Activated T-cell treated with anti-CD3 and anti-CD28 coated beads, Interleukin-2, amount 50 U/mL, for 72 hours (primary cell): Measurements from ENCODE around the gene PWWP2B. TPM values are rescaled to one million over a fixed set of nuclear protein-coding genes. Genes with fewer than 3 reads are reported as not detected.

Experiments used
- ATAC-seq, 2 donors: fragments of 150-1000 bp; cut with Tn5 transposase; replicated peaks in 1 of 2; 2 replicates each; pipeline ENCODE4 v1.10.0; 2021; ENCODE audit warnings: moderate library complexity in 2 of 2, mild to moderate bottlenecking in 1 of 2
- DNase-seq, 2 donors: peaks; one replicate each; pipeline ENCODE4 v3.0.0; 2021 to 2022; ENCODE audit warnings: mixed read lengths in 1 of 2
- H3K27ac Mint-ChIP-seq: one replicate; pipeline ENCODE4 v1.8.0; 2022; ENCODE audit warnings: mild to moderate bottlenecking, moderate library complexity, mixed read lengths
- H3K27me3 Mint-ChIP-seq: one replicate; pipeline ENCODE4 v1.8.0; 2022; ENCODE audit warnings: low read depth, mixed read lengths
- H3K36me3 Mint-ChIP-seq, 2 donors: one replicate each; pipeline ENCODE4 v1.8.0; 2022; ENCODE audit warnings: mixed read lengths in 2 of 2, mild to moderate bottlenecking in 1 of 2; ENCODE audit not compliant: insufficient read depth in 2 of 2
- H3K4me1 Mint-ChIP-seq: one replicate; pipeline ENCODE4 v1.8.0; 2022; ENCODE audit warnings: low read depth, mixed read lengths
- H3K4me3 Mint-ChIP-seq, 2 donors: one replicate each; pipeline ENCODE4 v1.8.0; 2022; ENCODE audit warnings: mild to moderate bottlenecking in 2 of 2, mixed read lengths in 2 of 2, moderate library complexity in 2 of 2
- H3K9me3 Mint-ChIP-seq, 2 donors: one replicate each; pipeline ENCODE4 v1.8.0; 2022; ENCODE audit warnings: mixed read lengths in 2 of 2
- total RNA-seq, 2 donors: library from RNA; stranded (reverse); gene quantifications; one replicate each; pipeline ENCODE4 v1.2.3, GENCODE V29; 2022

The PWWP2B gene
- total RNA-seq, 2 donors from 2014 or later: 3.1 to 5.2 TPM

DNA sequence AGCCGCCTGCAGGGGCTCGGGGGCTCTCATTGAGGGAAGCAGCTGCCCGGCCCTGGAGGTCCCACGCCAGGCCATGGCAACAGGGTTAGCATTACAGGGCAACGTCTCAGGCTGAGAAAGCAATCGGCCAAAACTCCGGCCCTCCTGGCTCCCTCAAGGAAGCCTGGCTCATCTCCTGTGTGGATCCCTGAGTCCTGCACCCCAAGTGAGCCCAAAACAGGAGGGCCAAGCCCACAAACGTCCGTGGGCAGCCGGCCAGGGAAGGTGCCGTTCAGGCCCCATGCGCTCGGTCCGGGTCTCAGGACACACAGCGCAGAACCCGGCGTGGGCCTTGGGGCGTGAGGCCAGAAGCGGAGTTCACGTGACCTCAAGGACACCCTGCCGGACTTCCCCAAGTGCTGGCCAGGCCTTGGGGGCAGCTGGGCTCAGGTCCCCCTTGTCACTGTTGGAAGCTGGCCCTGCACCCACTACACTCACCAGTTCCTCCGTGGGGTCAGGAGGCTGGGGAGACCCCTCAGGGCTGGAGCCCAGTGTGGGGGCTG is 8.0 kb upstream of the PWWP2B start:
- Mint-ChIP-seq H3K27ac (no peak overlapping the region), H3K27me3 (no peaks in the 10 kb centered on the region), H3K4me1 (peaks cover 6% of the 10 kb centered on the region), H3K9me3 (peaks cover 4 to 8% of the 10 kb centered on the region in 2 donors), H3K36me3 (no peaks in the 10 kb centered on the region), H3K4me3 (no peak overlapping the region)
- peak; percentile 19 to 52 for ATAC-seq
- no peak for DNase-seq

DNA sequence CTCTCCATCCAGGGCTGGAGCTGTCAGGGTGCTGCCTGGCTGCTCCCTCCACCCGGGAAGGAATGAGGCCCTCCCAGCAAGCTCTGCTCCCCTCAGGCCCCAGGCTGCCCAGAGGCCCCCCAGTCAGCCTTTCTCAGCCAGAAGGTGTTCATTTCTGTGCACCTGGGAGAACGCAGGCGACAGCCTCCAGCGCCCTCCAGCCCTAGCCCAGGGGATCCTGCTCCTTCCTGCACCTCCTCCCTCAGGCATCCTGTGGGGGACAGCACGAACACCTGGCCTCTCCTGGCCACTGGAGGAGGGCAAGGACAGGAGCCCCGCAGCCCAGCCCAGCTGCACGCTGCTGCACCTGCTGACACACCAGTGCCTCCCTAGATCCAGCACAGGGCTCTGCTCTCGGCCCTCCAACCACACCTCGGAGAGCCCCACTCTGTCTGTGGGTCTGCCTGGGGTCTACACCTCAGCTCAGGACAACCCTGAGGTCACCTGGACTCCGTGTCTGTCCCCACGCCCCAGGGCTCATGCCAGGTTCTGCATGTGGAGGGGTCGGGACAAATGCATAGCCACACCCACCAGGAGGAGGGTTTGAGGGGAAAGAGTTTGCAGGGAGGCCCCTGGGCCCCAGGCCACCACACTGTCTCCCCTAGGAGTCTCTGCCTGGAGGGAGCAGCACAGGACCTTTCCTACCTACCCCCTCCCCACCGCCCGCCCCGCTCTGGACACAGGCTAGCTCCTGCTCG is 7.4 kb upstream of the PWWP2B start:
- no peaks in the 10 kb centered on the region for H3K27me3 Mint-ChIP-seq
- ATAC-seq (peak; percentile 25 to 50), DNase-seq (peak in 1 of 2 donors; percentile 28)
- no peaks in the 10 kb centered on the region for H3K36me3 Mint-ChIP-seq
- H3K4me3 Mint-ChIP-seq: no peak overlapping the region
- H3K27ac Mint-ChIP-seq: no peak overlapping the region
- H3K9me3 Mint-ChIP-seq: peaks cover 4 to 8% of the 10 kb centered on the region in 2 donors
- peaks cover 6% of the 10 kb centered on the region for H3K4me1 Mint-ChIP-seq

DNA sequence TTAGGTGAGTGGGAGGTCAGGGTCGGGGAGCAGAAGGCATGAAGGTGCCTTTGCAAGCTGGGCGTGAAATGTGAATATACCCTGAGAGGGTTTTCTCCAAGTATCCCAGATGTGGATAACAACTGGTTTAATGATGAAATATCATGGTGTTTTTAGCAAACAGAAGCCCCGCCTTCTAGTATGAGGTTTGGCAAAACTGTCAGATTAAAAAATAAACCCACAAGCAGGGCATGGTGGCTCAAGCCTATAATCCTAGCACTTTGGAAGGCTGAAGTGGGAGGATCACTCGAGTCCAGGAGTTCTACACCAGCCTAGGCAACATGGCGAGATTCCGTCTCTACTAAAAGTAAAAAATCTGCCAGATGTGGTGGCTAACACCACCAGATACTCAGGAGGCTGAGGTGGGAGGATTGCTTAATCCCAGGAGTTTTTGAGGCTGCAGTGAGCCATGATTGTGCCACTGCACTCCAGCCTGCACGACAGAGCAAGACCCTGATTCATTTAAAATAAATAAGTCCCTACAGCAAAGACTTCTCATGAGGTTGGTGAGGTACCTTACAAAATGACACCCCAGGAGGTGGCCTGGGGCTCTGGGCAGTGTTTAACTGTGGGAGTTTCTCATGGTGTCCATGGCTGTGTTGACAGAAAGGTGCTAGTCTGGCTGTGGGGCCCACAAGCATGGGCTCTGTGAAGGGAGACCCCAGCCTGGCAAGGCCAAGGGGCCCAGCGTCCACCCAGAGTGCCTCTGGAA is 6.7 kb upstream of the PWWP2B start:
- H3K27me3 Mint-ChIP-seq: no peaks in the 10 kb centered on the region
- H3K4me3 Mint-ChIP-seq: no peak overlapping the region
- no peak for ATAC-seq
- H3K27ac Mint-ChIP-seq: no peak overlapping the region
- H3K9me3 Mint-ChIP-seq: peaks cover 4 to 8% of the 10 kb centered on the region in 2 donors
- peaks cover 6% of the 10 kb centered on the region for H3K4me1 Mint-ChIP-seq
- H3K36me3 Mint-ChIP-seq: no peaks in the 10 kb centered on the region
- no peak for DNase-seq

DNA sequence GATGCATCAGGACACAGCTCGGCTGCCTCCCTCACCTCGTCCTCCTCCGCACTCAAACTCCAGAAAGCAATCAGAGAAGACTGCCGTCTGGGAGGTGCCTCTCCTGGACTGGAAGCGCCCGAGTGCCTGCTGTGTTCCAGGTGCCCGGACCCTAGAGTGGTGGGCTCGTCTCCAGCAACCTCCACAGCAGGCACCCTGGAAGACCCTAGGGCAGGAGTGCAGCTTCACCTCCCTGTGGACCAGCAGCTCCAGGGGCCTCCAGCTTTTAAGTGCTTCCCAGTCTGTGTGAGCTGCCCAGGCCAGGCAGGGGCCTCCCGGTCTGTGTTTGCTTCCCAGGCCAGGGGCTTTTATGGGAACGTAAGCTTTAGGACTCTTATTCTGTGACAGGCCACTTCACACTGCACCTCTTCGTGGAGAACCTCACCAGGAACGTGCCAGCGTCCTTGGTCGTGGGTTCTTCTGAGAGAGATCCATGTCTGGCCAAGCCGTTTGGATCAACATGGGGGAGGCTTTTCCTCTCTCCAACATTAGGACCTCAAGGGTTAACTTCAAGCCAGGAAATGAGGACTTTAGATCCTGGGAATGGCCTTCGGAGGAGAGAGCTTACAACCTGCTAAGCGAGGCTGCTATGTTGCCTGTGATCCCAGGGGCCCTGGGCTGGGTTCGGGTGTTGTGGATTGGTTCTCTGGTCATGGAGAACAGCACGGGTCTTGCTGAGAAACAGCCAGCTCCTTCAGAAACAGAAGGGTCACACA is 5.9 kb upstream of the PWWP2B start:
- ATAC-seq: no peak
- no peaks in the 10 kb centered on the region for H3K27me3 Mint-ChIP-seq
- H3K4me1 Mint-ChIP-seq: peaks cover 6% of the 10 kb centered on the region
- DNase-seq: no peak
- H3K9me3 Mint-ChIP-seq: peaks cover 4 to 8% of the 10 kb centered on the region in 2 donors
- no peak overlapping the region for H3K4me3 Mint-ChIP-seq
- H3K36me3 Mint-ChIP-seq: no peaks in the 10 kb centered on the region
- H3K27ac Mint-ChIP-seq: no peak overlapping the region

DNA sequence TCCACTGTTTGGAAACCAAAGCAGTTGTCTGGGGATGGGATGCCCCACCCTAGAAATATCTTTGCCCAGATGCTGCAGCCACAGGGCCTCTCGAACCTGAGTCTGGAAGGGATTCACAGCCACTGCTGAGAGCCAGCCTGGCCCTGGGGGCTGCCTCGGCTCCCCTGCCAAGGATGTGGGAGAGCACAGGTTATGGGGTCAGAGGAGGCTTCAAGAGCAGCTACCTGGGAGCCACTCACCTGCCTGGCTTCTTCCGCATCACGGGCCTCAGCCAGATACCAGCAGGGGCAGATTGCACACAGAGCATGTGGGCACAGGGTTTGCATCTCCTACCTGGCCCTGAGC is 5.4 kb upstream of the PWWP2B start:
- Mint-ChIP-seq H3K27me3 (no peaks in the 10 kb centered on the region), H3K4me1 (peaks cover 6% of the 10 kb centered on the region), H3K27ac (no peak overlapping the region), H3K36me3 (no peaks in the 10 kb centered on the region), H3K9me3 (peaks cover 4 to 8% of the 10 kb centered on the region in 2 donors), H3K4me3 (no peak overlapping the region)
- DNase-seq: no peak
- no peak for ATAC-seq

DNA sequence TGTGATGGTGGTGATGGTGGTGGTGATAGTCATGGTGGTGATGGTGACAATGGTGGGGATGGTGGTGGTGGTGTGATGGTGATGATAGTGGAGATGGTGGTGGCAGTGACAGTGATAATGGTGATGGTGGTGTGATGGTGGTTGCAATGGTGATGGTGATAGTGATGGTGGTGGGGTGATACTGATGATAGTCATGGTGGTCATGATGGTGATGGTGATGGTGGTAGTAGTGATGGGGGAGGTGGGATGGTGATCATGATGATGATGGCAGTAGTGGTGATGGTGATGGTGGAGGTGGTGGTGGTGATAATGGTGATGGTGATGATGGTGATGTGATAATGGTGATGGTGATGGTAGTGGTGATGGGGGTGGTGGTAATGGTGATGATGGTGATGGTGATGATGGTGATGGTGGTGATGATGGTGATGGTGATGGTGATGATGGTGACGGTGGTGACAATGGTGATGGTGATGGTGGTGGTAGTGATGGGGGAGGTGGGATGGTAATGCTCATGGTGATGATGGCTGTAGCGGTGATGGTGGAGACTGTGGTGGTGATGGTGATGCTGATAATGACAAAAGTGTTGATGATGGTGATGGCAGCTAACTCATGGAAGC is 4.7 kb upstream of the PWWP2B start:
- H3K27ac Mint-ChIP-seq: no peak overlapping the region
- ATAC-seq: no peak
- H3K4me3 Mint-ChIP-seq: no peak overlapping the region
- peaks cover 6% of the 10 kb centered on the region for H3K4me1 Mint-ChIP-seq
- no peaks in the 10 kb centered on the region for H3K36me3 Mint-ChIP-seq
- peaks cover 4 to 8% of the 10 kb centered on the region in 2 donors for H3K9me3 Mint-ChIP-seq
- DNase-seq: no peak
- no peaks in the 10 kb centered on the region for H3K27me3 Mint-ChIP-seq

DNA sequence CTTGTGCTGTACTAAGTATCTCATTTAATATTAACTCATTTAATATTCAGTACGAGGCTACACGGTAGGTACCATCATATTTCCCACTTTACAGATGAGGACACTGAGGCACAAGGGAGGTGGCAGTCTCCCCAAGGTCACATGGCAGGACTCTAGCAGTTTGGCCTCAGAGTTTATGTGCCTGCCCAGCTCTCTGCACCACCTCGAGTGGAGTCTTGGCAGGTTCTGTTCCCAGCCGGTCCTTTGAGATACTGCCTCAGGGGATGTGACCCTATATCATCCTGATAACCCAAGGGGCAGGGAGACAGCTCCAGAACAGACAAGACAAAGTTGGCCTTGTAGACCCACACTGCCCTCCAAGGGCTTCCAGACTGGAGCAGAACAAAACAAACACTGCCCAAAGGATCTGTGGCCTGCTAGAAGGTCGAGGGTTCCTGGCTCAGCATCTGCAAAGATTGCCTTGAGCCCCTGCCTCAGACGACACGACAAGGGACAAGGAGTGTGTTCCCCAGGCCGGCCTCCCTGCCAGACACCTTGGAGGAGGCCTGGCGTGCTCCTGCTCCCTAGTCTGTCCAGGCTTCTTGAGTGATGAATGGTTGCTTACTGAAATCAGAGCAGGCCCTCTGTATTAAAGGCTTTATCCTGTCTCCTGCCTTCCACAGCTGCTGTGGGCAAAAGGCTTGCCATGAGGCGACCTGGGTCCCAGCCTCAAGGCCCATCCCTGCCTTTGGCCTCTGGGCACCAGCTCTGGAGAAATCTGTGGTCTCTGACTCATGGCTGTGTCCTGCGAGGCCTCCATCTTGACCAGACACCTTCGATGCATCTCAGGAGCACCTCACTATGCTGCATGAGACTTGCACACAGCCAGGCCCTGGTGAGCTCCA is 3.9 kb upstream of the PWWP2B start:
- Mint-ChIP-seq H3K9me3 (peaks cover 4 to 8% of the 10 kb centered on the region in 2 donors), H3K27me3 (no peaks in the 10 kb centered on the region), H3K4me3 (no peak overlapping the region), H3K27ac (no peak overlapping the region), H3K4me1 (peaks cover 7% of the 10 kb centered on the region), H3K36me3 (no peaks in the 10 kb centered on the region)
- no peak for DNase-seq
- ATAC-seq: no peak

DNA sequence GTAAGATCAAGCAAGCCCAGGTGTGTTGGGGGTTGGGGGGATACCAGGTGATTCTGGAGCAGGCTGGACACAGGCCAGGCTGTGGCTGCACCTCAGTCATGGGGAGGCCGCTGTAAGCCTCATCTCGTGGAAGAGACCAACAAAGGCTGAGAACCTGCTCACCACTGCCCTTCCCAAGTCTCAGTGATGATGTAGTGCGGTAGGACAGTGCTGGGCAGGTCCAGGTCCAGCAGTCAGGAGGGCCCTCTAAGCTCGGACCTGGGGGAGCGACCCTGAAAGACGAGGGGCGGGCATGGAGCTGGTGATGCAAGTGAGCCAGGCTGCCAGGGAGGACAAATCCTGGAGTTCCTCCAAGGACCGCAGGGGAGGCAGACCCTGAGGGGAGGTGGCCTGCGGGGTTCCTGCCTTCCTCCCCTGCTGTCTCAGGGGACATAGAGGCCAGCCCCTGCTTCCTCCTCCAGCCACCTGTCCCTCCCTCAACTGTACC is 3.3 kb upstream of the PWWP2B start:
- no peaks in the 10 kb centered on the region for H3K27me3 Mint-ChIP-seq
- peaks cover 4 to 8% of the 10 kb centered on the region in 2 donors for H3K9me3 Mint-ChIP-seq
- ATAC-seq (no peak), DNase-seq (no peak)
- no peak overlapping the region for H3K27ac Mint-ChIP-seq
- H3K4me3 Mint-ChIP-seq: no peak overlapping the region
- peaks cover 10% of the 10 kb centered on the region for H3K4me1 Mint-ChIP-seq
- no peaks in the 10 kb centered on the region for H3K36me3 Mint-ChIP-seq

DNA sequence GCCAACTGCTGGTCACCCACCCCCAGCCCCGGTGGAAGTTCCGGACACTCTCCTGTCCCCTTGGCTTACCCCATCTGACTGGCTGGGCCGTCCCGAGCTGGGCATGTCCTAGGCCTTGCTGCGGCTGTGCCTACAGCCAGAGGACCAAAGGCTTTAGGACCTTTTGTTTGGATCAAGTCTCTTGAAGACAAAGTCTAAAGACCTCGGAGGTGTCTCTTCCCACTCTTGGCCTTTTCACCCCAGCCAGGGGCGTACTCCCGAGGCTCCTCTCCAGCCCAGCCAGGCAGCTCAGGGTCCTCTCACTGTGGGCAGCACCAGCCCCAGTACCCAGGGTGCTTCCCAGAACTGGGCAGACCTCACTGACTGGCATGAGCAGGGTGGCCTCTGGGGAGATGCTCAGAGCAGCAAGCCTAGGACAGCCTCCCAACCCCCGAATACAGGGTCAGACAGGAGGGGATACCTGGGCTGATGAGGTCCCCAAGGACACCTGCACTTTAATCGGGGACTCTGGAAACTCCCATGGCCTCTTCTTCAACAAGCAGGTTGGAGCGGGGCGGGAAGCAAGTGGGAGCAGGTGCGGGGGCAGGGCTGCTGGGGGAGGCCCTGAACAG is 2.7 kb upstream of the PWWP2B start:
- Mint-ChIP-seq H3K4me1 (peaks cover 10% of the 10 kb centered on the region), H3K27me3 (no peaks in the 10 kb centered on the region), H3K36me3 (no peaks in the 10 kb centered on the region), H3K9me3 (peaks cover 4 to 8% of the 10 kb centered on the region in 2 donors), H3K4me3 (peak overlapping the region; percentile 7 to 17), H3K27ac (no peak overlapping the region)
- DNase-seq: no peak
- ATAC-seq: no peak

DNA sequence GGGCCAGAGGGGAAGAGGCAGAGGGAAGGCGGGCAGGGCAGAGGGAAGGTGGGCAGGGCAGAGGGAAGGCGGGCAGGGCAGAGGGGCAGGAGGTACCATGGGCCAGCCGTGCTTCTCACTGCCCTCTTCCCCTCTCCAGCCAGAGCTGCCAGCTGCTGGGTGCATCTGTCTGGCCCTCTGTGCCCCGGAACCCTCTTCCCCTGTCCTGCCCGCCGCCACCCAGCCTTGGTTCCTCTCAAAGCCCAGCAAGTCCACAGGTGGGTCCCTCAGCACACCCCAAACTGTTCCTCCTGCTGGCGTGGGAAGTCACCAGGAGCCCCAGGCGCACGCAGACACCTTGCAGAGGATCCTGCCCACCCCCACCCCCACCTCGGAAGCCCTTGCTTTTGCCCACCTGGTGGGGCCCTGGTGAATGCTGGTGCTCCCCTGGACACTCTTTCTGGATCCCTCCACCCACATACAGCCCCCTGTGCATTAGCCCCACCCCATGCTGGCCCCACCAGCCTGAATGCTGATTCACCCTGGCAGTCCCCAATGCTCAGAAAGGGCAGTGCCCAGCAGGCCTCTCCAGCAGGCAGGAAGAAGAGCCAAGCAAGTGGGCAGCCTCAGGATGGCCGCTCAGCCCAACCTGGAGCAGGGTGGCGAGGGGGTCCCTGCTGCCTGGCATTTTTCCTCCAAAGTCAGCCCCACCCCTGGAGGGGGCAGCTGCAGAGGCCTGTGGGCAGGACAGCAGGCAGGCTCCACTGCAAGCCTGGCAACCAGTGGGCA is 1.9 kb upstream of the PWWP2B start:
- Mint-ChIP-seq H3K4me1 (peaks cover 10% of the 10 kb centered on the region), H3K36me3 (no peaks in the 10 kb centered on the region), H3K27ac (no peak overlapping the region), H3K4me3 (peak overlapping the region; percentile 7 to 29), H3K27me3 (no peaks in the 10 kb centered on the region), H3K9me3 (peaks cover 4 to 8% of the 10 kb centered on the region in 2 donors)
- ATAC-seq (no peak), DNase-seq (no peak)
